HFF-Myc (cell line): Measurements from ENCODE around the gene SPAG6.

Experiments
- DNase-seq: peaks from one replicate; pipeline ENCODE4 v3.0.0-alpha.2; 2011; ENCODE audit warnings: low read depth; ENCODE audit errors: extremely low read depth
- H3K4me3 ChIP-seq: replicated peaks from 2 replicates; pipeline ENCODE4 v1.5.1; 2011; ENCODE audit warnings: low read depth, mild to moderate bottlenecking, control low read depth, low read length
- CTCF ChIP-seq: IDR thresholded peaks from 2 replicates; pipeline ENCODE4 v1.5.1; 2012; ENCODE audit warnings: mild to moderate bottlenecking, low read depth, low read length, control low read depth; ENCODE audit errors: missing control alignments

The SPAG6 gene

DNA sequence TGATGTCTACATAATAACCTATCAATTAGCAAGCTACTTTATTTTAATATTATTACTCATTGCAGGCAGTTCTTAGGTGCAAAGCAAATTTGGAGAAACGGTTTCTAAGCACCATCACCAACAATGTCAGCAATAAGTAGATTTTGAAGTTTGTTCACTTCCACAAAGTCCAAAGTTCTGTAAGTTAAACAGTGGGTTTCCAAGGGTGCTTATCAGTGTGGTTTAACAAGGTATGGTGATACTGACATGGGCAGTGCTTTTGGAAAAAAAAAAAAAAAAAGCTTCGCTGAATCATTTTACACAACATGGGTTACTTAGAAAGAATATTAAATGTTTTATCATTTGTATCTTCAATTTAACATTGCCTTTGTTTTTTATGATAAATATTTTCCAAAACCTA lies 101.8 kb downstream of the SPAG6 start:
- no peak overlapping the region for H3K4me3 ChIP-seq
- no peak for DNase-seq
- no peak for TF ChIP-seq CTCF

- H3K4me3 ChIP-seq, result no peak overlapping the region
- TF ChIP-seq CTCF, result no peak
- no peak for DNase-seq
These were observed 106.0 kb downstream of the SPAG6 start for GRCh38 chr10:22451346-22451745.

DNA sequence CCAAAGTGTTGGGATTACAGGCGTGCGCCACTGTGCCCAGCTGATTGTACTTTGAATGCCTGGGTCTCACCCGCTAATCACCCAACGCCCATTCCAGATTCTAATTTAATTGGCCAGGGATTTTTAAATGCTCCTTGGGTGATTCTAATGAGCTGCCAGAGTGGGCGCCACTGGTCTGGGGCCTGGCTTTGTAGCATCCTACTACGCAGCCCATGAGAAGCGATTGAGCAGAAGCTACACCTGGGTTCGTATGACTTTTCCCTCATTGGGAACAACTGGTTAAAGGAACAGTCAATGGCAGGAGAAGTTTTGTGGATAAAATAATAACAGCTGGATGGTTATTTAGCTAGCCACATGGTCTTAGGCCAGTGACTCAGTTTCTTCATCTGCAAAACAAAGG lies 108.0 kb downstream of the SPAG6 start:
- no peak for TF ChIP-seq CTCF
- H3K4me3 ChIP-seq, result no peak overlapping the region
- no peak for DNase-seq

- no peak for TF ChIP-seq CTCF
- no peak overlapping the region for H3K4me3 ChIP-seq
- no peak for DNase-seq
These were observed 108.8 kb downstream of the SPAG6 start for GRCh38 chr10:22453948-22454591.

DNA sequence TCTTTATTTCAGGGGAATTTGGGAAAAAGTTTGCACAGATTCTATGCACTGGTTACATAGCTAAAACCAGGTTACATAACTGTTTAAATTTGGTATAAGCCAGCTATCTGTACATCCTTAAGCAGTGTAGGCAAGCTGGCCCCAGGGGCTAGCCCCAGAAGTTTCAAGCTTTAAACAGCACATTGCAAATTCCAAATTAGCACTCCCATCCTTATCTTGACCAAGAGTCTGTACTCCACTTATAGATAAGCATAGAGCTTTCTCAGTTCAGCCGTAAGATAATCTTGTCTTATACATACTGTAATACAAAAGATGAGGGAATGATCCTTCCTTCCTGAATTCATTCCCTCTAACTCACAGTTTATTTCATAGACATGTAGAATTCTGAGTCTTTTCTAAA lies 109.3 kb downstream of the SPAG6 start:
- no peak for DNase-seq
- H3K4me3 ChIP-seq, result no peak overlapping the region
- TF ChIP-seq CTCF, result no peak

DNA sequence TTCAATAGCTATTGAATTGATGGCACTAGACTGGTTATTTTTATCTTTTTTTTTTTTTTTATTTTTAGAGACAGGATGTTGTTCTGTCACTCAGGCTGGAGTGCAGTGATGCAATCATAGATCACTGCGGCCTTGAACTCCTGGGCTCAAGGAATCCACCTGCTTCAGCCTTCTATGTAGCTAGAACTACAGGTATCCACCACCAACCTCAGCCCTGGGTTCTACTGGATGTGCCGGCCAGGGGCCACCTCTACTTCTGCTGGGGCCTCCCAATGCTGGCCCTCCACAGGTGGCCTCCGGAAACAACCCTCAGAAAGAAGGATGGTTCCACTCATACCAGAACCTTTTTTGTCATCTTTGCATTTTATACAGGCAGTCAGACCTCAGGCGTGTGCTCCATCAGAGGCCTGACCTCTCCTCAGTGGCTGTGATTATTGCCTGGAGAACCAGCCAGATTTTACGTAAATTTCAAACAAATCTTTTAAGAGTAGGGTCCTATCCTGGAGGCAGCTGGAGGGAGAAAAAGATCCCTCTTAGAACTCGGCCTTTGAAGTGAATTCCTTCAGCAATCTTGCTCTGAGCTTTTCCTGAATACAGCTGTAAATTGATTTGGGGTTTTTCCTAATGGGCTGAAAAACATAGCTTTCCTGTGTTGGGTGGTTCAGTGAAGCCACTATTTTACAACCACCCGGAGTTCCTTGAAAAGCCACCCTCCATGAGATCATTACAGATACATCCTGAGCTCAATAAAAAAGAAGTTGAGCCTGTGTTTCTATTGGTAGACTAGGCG lies 110.0 kb downstream of the SPAG6 start:
- TF ChIP-seq CTCF, result no peak
- H3K4me3 ChIP-seq, result no peak overlapping the region
- no peak for DNase-seq
